GM21390 (cell line): ENCODE data around the gene SPINK5.

ENCODE experiments used
- ATAC-seq: cut with Tn5 transposase; IDR thresholded peaks from one replicate; pipeline ENCODE4 v1.9.1; 2021; ENCODE audit not compliant: unreplicated experiment

Gene SPINK5

GRCh38 chr5:148090773-148091250, 27.0 kb downstream of the SPINK5 start:
- peak; percentile 69 for ATAC-seq

DNA sequence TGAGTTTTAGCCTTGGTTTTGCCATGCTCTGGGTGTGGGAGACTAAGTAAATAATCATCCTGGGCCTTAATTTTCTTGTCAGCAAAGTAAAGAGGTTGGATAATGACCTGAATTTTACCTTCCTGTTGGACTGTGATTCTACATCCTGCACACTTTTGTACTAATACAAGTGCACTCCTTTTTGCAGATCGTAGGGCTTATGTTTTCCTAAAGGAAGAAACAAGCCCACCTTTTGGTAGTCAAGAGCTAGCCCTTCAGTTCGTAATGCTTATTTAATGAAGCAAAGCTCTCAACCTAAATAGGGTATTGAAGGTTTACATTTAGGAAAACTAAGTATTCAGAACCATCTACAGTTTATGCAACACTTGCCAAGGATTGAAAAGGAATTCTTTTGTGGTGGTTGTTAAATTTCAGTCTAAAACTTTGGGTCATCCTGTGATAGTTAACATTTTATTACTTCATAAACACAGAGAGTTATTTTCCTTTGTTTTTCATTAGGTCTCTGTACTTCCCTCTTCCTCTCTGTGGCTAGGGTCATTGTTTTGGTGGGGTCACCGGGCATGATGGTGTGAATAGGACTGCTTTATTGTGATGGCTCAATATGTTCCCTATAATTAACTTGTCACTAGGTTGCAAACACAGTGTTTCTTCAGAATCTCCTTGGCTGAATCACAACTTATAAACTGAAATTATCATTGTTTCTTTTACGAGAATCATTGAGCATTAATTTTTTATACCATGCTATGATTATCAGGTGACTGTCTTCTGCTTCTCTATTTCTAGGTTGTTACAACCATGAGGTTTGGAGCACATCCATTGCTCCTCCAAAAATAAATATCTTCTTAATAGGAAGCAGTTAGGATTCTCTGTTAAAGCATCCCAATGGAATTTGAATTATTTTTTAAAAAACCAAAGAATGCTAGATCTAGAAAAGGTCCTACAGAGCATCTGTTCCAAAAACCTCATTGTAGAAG, 28.5 kb downstream of the SPINK5 start:
- ATAC-seq = no peak

DNA sequence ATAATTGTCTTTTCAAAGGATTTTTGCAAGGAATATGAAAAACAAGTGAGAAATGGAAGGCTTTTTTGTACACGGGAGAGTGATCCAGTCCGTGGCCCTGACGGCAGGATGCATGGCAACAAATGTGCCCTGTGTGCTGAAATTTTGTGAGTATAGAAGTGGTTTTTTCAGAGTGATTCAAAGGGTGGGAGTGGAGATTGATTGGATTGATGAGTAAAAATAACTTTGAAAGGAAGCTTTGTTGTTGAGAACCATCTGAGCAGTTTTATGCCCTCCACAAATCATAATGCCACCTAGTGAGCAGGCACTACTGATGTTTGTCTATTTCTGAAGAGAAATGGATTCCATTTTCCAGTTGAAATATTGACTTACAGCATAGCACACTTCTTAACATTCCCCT, 30.6 kb downstream of the SPINK5 start:
- ATAC-seq = no peak

DNA sequence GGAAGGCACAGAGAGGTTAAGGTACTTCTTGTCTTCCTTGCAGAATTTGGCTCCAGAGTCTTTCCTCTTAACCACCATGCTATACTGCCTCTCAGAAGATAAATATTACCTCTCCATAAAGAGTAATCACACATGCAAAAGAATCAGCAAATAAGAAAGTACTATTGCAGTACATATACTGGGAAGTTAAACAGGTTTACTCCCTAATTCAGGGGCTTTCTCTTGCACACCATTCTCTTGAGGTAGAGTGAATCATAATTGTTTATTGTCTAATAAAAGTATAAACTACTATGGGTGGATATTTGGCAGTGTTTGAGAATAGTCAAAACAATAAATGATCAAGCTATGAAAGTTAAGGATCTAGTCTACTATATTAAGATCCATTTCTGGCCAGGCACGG, 40.4 kb downstream of the SPINK5 start:
- no peak for ATAC-seq

- no peak for ATAC-seq
Measured at GRCh38 chr5:148107608-148108007, 43.8 kb downstream of the SPINK5 start.

DNA sequence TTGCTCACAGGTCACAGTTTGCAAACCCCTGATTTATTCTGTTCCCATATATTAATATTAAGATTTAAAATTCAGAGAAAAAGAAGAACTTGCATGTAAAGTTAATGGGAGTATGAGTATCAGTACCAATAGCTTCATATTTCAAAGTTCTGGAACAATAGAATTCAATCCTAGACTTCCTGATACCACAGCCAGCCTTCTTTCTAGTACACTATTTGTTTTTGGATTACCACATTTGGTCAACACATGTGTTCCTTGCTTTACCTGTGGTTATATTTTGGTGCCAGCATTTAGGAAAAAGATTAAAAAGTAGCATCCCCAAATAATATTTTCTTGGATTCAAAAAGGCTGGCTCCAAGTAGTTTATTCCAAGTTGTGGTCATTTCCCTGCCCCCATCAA, 49.5 kb downstream of the SPINK5 start:
- no peak for ATAC-seq

DNA sequence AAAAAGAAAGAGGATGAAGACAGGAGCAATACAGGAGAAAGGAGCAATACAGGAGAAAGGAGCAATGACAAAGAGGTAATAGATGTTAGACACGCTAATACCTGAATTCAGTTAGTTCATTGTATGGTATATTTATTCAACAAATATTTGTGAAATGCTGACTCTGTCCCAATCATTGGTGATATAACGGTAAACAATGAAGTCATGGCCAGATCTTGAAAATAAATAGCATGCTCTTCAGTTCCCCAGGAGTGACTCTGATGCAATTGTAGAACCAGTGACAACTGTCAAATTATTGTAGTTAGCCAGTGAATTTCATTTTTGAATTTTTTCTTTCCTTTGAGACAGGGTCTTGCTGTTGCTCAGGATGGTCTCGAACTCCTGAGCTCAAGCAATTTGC, 56.5 kb downstream of the SPINK5 start:
- ATAC-seq = no peak

DNA sequence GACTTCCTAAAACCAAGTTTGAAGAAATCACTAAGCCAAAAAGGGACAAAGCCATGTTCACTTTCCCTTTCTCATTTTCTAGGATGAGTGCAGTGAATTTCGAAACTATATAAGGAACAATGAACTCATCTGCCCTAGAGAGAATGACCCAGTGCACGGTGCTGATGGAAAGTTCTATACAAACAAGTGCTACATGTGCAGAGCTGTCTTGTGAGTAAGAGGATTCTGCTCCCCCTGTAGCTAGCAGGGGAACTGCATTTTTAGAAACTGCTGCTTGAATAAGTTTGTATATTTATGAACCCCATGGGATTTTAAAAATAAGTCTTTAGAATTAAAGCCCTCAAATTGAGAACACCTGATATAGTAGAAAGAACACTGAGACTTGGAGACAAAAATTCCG, 61.9 kb downstream of the SPINK5 start:
- no peak for ATAC-seq

DNA sequence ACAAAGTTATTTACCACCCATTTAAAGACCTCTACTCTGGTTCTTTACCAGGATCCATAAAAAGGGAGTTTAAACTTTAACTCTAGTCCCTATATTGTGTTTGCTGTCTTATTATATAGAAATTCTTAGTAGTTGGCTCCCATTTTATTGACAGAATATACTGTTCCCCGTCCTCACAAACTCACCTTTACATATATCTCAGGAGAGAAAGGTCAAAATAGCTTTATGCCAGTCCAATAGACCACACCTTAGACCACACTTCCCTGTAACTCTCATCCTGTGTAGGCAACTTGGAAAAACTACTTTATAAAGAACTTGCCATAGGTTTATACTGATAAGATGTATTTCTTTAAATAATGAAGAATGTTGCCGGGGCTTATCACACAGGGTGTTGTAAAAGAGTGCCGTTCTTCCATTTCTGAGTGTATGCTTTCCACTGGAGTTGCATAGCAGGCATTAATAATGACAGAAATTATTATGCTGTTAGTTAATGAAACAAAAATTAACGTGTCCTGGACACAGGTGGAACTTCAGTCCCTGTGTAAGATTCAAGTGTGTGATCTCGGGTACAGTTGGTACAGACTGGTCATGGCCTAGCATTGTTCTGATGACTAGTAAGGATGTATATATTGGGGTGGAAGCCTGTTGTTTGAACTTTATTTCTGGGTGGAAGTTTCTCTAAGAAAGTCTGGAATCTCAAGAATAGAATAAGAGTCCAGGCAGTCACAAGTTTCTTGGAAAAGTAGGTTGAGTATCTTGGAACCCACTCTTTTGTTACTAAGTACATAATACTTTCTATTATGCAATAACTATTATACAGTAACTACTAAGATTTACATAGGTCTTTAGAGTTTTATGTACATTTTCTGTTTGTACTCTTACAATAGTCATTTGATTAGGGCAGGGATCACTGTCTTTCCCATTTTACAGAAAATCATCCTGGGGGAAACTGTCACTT, 71.6 kb downstream of the SPINK5 start:
- no peak for ATAC-seq

DNA sequence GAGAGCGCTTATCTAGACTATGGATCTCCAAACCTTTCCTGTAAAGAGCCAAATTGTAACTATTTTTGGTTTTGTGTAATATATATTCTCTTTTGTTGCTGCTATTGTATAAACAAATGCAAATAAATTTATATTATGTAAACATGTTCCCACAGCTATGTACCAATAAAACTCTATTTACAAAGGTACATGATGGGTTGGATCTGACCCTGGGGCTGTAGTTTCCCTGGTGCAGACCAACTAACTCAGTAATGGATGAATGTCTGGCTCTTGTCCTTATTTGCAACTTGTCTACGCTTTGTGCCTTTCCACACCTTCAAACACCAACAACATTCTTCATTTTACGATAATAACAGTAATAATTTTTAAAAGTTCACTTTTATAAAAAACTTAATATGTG, 77.1 kb downstream of the SPINK5 start:
- no peak for ATAC-seq

DNA sequence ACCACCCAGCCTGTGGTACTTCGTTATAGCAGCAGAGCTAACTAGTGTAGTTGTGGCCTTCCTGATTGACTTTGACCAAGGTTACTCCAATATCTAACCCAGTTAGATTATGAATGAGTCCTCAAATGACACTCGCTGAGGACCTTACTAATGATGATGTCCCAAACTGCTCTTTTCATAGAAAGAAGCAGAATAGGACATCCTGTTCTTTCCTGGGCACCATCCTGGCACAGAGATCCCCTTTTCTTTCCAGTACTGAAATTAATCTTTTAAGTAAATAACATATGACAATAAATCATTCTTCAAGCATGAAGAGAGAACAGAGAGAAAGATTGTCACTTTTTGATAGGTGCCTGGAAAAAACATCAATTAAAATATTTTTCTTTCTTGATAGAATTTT, 77.9 kb downstream of the SPINK5 start:
- ATAC-seq = no peak

GRCh38 chr5:148145916-148146315, 82.1 kb downstream of the SPINK5 start:
- ATAC-seq = no peak

DNA sequence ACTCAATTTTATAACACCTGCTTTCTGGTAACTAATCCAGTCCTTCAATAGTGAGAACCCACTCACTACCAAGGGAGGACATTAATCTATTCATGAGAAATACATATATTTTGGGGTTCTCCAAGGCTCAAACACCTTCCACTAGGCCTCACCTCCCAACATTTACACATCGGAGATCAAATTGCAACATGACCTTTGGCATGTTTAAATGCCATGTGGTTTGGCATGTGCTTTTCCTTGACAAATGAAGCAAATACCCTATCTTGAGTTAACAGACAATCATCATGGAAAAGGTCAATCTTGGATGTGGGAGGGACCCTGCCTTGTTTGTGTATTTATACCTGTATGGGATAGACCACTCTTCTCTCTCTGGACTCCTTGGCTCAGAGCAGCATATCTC, 82.7 kb downstream of the SPINK5 start:
- no peak for ATAC-seq

DNA sequence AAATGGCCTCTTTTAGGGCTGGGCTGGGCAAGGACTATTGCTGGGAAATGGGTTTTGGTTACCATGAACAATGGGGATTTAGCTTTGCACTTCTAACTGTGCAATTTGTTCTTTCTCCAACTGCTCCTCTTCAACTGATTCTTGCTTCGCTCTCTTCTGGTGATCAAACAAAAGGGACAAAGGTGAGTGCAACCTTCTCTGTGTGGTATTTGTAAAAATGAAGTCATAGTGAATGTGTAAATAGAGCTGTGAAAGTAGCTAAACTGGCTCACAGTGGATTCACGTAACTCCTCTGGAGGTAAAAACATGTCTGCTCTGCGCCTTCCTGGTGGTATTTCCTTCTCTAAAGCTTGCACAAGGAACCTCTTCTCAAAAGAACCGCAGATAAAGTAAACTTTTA, 83.6 kb downstream of the SPINK5 start:
- ATAC-seq = no peak

GRCh38 chr5:148151872-148152271, 88.1 kb downstream of the SPINK5 start:
- no peak for ATAC-seq

- ATAC-seq = no peak
Measured at GRCh38 chr5:148152781-148153180, 89.0 kb downstream of the SPINK5 start.

DNA sequence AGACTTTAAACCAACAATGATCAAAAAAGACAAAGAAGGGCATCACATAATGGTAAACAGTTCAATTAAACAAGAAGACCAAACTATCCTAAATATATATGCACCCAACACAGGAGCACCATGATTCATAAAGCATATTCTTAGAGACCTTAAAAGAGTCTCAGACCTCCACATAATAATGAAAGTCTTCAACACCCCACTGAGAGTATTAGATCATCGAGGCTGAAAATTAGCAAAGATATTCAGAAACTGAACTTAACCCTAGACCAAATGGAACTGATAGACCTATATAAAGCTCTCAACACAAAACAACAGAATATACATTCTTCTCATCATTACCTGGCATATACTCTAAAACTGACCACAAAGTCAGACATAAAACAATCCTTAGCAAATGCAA, 92.8 kb downstream of the SPINK5 start:
- no peak for ATAC-seq

GRCh38 chr5:148162038-148162437, 98.3 kb downstream of the SPINK5 start:
- ATAC-seq = no peak

GRCh38 chr5:148163345-148163744, 99.6 kb downstream of the SPINK5 start:
- no peak for ATAC-seq

GRCh38 chr5:148166550-148167283, 102.9 kb downstream of the SPINK5 start:
- ATAC-seq = no peak

GRCh38 chr5:148168246-148168645, 104.5 kb downstream of the SPINK5 start, which contains the start of gene SPINK14:
Gene SPINK14 (plus strand): TSS chr5:148168546. CDS start chr5:148169733, 1,187 bp downstream.
- no peak for ATAC-seq
